GM12801 (cell line): ENCODE results near the gene ATP9A.

ENCODE experiments used
- TF ChIP-seq, protein P1 (sequence below): IDR thresholded peaks from one replicate; pipeline ENCODE4 v1.5.1; 2011; ENCODE audit warnings: control low read depth; ENCODE audit not compliant: insufficient read length; ENCODE audit errors: extremely low read depth

ATP9A gene

DNA sequence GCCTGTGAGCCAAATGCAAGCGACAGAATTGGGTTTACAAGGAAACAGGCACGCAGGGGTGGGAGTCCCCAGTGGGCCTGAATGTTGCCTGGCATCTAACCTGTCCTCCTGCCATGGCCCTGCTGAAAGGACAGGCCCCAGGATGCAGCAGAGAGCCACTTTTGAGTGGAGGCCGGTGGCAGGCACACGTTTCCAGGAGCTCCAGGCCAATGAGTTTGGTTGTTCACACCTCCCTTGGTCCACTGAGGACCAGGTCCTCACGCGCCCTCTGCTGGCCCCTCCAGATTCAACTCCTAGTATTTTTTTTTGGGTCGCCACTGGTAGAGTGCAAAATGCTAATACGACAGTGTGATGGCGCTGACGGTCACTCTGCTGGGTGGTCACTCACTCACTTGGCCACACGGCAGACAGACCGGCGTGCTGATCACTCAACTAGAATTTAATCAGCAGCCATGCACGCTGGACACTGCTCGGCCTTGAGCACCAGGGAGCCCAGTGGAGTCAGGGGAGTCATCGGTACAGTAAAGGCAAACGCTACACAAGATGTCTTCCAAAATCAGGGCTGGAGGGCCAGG lies 143.9 kb downstream of the ATP9A start:
- TF ChIP-seq, protein P1, sequence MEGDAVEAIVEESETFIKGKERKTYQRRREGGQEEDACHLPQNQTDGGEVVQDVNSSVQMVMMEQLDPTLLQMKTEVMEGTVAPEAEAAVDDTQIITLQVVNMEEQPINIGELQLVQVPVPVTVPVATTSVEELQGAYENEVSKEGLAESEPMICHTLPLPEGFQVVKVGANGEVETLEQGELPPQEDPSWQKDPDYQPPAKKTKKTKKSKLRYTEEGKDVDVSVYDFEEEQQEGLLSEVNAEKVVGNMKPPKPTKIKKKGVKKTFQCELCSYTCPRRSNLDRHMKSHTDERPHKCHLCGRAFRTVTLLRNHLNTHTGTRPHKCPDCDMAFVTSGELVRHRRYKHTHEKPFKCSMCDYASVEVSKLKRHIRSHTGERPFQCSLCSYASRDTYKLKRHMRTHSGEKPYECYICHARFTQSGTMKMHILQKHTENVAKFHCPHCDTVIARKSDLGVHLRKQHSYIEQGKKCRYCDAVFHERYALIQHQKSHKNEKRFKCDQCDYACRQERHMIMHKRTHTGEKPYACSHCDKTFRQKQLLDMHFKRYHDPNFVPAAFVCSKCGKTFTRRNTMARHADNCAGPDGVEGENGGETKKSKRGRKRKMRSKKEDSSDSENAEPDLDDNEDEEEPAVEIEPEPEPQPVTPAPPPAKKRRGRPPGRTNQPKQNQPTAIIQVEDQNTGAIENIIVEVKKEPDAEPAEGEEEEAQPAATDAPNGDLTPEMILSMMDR = no peak

DNA sequence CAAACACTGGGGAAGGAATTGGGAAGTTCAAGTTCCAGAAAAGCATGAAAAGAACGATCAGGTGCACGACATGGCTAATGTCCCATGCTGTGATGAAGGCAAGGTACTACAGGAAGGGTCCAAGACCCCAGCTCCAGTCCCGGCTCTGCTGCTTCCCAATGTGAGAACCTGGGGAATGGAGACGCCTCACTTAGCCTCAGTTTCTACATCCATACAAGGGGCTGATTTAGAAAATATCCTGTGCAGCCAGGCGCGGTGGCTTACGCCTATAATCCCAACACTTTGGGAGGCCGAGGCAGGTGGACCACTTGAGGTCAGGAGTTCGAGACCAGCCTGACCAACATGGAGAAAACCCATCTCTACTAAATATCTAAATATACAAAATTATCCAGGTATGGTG lies 144.9 kb downstream of the ATP9A start:
- TF ChIP-seq, protein P1 = no peak

DNA sequence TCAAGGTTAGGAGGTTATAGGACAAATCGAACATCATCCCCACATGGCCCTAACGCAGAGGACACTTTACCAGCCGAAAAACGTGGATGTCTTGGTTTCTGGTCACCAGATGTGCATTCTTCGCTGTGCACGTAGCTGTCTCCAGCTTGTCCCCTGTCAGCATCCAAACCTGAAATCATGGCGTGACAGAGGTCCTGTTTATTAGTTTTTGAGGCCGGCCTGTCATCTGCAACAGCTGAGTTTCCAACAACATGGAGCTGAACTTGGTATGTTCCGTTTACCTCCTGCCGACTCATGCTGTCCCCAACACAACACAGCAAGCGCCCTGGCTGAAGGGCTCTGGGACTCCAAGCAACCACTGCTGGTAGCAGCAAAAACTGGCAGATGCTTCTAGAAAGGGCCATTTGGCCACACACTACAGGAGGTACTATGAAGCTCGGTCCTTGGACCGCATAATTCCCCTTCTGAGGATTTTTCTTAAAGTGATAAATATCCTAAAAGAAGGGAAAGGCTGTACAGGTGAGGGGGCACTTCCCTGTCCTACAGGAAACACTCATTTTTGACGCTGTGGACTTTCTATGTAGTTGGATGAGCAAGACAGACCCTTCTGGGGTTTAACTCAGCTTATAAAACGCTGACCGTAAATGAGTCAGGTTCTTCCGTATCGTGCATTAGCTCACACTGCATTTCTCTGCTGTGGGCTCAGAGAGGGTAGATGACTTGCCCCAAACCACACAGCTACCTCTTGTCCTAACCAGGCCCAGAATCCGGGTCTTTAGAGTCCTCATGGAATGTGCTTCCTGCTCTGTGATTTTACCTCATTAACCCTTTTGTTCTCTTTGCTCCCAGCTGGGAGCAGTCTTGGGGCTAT lies 146.0 kb downstream of the ATP9A start:
- TF ChIP-seq, protein P1 = no peak

DNA sequence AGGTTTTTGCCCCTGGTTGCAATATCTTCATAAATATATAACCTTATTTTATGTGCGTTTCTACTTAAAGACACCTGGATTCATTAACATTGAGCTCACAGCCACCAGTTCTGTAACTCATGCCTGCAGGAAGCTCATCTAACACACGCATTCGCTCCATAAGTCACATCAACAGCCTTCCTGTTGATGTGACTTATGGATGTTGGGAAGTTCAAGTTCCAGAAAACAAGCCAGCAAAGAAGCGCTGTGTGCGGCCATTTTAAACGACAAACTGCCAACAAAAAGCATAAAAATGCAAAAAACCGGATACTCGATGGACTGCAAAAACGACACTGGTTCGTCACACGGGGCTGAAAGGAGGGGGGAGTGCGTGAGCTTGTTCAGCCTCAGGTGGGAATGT lies 147.8 kb downstream of the ATP9A start:
- TF ChIP-seq, protein P1 = no peak

DNA sequence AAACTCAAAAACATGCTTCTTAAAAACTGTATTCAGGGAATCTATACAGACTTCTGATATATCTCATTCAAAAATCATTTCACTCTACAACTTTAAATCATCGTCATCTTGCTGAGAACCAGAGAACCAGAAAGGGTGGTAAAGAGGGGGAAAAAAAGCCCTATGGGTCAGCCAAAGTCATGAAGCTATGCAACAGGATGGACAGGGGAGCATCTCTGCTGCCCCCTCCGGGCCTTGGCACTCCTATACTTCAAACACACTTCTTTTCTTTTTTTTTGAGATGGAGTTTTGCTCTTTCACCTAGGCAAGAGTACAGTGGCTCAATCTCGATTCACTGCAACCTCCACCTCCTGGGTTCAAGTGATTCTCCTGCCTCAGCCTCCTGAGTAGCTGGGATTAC lies 152.1 kb downstream of the ATP9A start:
- TF ChIP-seq, protein P1 = no peak

DNA sequence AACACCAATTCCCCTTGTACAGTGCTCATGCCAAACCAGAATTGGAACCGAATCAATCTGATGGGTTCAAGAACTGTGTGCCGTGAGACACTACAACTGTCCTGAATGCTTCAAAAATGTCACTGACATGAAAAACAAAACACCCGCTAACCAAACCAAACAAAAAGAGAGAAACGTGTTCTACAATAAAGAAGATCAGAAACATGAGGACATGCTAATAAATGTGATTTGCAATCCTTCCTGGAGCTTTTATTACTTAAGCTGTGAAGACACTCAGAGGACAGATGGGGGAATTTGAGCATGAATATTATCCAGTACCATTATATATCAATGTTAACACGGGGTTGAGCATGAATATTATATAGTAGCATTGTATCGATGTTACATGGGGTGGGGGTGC lies 153.5 kb downstream of the ATP9A start:
- TF ChIP-seq, protein P1 = no peak

DNA sequence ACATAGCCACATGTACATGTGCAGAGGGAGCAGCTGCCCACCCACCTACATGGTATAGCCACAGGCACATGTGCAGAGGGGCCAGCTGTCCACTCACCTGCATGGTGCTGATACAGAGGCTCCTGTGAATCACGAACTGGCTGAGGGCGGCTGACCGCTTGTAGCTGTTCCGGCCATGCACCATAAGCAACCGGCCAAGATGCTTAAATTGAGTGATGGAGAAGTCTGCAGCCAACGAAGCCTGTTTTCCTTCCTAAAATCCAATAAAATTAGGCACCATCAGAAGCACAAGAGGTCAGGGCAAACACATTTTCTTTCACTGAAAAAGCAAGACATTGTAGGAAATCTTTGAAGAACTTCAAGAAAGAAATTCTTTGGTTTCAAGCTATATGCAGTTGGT lies 154.6 kb downstream of the ATP9A start:
- TF ChIP-seq, protein P1 = no peak
